HG03025 (cell line): ENCODE results near the gene C1QL1.

ENCODE experiments used
- ATAC-seq: cut with Tn5 transposase; IDR thresholded peaks from one replicate; pipeline ENCODE4 v1.9.1; 2021; ENCODE audit warnings: mild to moderate bottlenecking, moderate library complexity; ENCODE audit not compliant: unreplicated experiment, low FRiP score

C1QL1 gene

DNA sequence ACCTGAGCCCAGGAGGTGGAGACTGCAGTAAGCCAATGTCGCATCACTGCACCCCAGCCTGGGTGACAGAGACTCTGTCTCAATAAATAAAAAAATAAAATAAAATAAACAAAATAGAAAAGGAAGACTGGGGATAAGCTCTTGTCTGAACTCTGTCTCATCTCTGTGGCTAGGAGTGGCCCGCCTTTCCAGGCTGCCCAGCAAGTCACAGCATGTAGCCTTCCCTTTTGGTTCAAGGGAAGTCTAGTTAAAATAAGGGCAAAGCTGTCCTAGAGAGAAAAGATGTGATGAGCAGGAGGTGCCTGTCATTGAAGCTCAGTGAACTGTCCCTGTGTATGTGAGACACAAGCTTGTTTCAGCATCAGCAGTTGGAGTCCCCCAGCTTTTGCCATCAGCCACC lies 50.1 kb downstream of the C1QL1 start:
- ATAC-seq: no peak

DNA sequence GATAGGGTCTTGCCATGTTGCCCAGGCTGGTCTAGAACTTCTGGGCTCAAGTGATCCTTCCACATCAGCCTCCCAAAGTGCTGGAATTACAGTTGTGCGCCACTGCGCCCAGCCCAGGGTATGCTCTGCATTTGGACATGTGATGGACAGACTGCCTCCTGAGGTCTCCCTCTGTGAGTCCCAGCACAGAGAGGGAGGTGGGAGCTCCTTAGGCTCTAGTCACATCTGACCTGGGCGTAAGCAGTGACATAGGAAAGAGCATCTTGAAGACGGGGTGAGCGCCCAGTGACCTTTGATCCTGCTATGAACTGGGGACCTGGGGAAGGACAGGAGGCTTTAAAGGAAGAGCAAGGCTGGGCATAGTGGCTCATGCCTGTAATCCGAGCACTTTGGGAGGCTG lies 50.6 kb downstream of the C1QL1 start:
- no peak for ATAC-seq

DNA sequence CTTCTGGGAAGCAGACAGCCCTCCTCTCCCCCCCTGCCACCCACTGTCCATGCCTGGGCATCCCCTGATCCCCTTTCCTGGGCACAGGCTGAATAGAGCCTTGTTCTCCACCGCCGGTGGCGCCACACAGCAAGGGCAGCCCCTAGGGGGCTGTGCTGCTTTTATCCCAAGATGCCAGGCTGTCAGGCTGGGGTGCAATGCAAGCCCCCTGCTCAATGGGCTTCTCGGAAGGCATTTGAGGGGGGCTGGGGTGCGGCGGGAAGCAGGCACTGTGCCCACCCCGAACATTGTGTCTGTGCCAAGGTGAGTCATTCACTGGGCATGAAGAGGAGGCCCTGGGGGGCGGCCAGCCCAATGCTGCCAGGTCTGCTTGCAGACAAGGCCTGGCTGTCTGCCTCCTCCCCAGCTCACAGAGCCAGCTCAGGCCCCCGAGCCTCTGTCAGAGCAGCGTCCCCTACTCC lies 51.3 kb downstream of the C1QL1 start:
- ATAC-seq: no peak

DNA sequence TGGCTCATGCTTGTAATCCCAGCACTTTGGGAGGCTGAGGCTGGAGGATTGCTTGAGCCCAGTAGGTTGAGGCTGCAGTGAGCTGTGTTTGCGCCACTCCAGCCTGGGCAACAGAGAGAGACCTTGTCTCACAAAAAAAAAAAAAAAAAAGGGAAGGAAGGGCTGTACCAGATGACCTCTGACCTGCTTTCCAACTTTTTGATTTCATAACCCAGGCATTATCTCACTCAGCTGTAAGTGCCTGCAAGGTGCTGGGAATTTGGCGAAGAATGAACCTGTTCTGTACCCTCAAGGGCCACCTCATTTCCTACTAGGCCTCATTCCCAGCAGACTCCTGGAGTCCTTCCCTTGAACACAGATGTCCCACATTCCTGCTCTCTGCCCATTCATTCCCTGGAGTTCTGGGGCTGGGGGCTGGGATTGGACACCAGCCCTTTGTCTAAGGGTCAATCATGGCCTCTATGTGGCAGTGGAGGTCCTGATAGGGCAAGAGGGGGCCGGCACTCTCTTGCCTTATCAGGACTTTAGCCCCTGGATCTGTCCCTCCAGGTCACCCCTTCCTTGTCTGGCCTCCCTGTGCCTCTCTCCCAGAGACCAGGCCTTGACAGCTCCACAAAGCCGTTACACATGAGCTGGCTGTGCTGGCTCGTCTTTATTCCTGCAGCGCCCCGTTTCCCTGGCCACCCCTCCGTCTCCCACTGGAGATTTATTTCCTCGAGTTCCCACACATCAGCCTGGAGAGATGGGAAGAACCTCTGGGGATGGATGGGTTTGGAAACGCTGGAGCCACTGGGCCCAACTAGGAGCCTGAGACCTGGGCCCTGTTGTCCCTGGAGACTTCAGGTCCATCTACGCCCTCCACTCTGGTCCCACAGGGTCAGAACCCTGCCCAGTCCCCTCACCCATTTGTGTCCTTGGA lies 52.0 kb downstream of the C1QL1 start:
- ATAC-seq: no peak

DNA sequence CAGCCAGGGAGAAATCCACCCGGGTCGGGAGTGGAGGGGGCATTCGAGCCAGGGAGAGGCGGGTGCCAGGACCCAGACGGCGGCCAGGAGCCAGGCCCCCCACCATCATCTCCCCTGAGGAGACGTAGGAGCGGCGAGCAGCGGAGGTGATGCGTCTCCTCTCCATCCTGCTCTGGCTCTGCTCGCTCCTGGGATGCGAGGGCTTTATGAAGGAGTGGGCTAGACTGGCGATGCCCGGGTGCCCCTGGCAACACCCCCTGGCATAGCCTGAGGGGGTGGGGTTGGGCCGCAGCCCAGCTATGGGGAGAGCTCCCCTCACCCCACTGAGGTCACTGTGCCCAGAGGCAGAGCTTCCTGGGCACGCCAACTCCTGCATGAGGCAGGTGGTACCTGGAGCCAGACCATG lies 52.8 kb downstream of the C1QL1 start, which contains the start of gene GFAP:
TSS of gene GFAP (minus strand) at position 180 of the 406 bp plus-strand sequence. CDS start at position 166, 14 bp downstream.
- ATAC-seq: no peak

DNA sequence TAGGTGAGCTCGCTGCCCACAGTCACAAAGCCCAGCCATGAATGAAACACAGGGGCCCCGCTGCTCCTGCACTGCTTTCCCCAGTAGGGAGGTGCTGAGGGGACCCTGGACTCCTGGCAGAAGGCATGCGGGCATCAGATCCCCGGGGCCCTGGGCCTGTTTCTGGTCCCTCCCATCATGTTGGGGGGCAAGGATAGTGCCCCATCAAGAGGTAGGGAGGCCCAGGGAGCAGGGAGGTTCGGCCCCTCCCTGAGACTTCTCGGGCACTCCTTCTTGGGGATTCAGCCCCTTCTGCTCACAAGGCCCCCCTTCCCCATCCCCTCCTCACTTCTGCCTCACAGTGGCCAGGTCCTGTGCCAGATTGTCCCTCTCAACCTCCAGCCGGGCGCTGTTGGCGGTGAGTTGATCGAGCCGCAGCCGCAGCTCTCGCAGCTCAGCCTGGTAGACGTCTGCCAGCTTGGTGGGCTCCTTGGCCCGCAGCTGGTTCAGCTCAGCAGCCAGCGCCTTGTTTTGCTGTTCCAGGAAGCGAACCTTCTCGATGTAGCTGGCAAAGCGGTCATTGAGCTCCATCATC lies 53.3 kb downstream of the C1QL1 start:
- no peak for ATAC-seq

DNA sequence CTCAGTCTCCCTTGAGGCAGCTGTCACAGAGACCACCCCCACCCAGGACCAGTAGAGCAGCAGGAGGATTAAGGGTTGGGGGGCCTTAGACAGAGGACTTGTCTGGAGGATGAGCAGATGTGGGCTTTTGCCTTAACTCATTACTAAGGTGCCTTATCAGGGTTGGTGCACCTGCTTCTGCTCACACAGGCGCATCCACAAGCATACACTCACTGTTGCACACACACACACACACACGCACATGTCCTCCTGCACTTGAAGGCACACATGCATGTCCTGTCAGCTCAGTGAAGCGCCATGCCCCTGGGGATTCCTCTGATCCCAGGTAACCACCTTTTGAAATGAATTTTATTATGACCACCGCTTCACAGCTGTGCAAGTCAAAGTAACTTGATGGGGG lies 54.0 kb downstream of the C1QL1 start:
- ATAC-seq: no peak

DNA sequence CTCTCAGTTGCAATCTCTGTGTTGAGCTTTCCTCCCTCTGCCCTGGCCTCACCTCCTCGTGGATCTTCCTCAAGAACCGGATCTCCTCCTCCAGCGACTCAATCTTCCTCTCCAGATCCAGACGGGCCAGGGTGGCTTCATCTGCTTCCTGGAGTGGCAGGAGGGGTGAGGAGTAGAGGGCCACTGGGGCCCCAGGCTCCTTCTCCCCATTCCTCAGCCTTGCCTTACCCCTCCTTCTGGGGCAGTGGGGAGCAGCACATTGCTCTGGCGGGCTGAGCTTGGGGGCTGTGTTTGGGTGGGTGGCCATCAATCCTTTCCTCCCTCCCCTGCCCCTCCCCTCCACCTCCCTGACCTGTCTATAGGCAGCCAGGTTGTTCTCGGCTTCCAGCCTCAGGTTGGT lies 54.4 kb downstream of the C1QL1 start:
- no peak for ATAC-seq

DNA sequence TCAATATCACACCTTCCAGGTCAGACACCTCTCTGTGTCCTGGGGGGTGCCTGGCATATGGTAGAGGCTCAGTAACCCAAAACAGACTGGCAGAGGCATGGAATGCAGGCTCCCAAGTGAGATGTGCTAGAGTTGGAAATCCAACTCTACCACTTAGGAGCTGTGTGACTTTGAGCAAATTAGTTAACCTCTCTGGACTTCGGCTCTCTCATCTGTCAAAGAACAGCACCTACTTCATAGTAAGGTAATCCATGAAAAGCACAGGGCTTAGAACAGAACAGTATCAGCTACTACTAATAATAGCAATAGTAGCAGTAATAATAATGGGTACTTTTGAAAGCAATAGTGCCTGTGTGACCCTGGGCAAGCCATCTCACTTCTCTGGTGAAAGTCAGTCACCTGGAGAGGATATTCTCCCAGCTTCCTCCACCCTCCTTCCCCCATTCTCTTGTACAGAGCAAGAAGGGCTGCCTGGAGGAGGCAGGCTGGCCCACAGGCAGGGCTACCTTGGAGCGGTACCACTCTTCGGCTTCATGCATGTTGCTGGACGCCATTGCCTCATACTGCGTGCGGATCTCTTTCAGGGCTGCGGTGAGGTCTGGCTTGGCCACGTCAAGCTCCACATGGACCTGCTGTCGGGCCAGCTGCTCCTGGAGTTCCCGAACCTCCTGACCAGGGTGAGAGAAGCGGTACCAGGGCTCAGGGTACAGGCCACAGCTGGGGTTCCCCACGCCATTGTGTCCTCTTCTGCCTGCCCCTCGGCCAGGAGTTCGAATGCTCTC lies 55.1 kb downstream of the C1QL1 start:
- ATAC-seq: no peak

DNA sequence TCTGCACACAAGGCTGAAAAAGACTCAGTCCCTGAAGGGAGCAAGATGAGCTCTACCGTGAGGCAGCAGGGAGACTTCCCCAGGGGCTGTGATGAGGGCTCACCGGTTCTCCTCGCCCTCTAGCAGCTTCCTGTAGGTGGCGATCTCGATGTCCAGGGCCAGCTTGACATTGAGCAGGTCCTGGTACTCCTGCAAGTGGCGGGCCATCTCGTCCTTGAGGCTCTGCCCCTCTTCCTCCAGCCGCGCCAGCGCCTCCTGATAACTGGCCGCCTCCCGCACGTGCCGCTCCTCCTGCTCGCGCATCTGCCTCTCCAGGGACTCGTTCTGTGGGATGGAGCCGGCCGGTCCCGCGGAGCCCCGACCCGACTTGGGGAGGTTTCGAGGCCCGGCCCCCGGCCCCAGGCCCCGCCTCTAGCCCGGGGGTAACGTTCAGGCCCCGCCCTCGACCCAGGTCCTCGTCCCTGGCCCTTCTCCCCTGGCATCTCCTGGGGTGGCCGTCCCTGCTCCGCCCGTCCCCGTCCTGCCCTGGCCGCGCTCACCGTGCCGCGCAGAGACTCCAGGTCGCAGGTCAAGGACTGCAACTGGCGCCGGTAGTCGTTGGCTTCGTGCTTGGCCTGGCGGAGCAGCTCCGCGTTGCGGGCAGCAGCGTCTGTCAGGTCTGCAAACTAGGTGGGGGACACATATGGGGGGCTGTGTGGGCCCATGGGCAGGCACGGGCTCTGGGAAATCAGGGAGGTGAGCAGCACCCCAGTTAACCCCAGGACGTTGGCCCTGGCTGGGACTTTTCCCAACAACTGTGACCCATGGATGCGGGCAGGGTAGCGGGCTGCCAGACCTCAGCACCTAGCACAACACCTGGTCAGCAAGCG lies 56.7 kb downstream of the C1QL1 start:
- ATAC-seq: no peak

DNA sequence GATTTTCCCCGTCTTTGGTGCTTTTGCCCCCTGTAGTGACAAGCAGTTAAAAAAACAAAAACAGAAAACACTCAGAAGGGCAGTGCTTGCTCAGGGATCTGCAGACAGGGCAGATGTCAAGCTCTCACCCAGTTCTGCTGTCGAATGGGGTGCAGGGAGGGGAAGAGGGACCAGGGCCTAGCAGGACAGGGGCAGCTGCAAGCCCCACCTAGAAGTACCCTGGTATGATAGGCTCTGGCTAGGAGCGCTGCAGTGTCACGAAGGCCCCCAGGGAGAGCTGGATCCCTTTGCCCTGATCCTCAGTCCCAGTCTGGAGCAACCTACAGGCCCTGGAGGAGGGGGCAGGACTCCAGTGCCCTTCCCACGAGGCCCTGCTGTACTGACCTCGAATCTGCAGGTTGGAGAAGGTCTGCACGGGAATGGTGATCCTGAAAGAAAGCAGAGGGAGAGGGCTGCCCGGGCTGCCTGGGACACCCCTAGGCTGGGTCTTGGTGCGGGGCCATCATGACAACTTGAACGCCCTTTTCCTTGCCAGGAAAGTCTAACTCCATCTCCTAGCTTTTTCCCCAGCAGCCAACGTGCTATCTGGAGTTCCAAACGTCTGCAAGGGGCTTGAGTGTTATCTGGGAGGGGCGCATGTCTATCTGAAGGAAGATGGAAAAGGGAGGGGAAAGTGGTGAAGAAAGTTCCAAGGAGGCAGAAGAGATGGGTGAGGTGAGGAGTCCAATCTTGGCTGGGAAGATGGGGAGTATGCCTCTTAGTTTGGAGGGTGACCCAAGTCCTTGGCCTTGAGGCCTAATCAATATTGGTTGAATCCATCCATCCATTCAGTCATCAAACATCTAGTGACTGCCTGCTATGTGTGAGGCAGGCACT lies 57.6 kb downstream of the C1QL1 start:
- no peak for ATAC-seq
